NCI-H146 treated with DMSO at 0.1 percent for 48 hours (cell line): Measurements from ENCODE around the gene FANCE.
A peak's percentile ranks its signal among the peaks of the same experiment; 100 is the strongest.

ENCODE experiments used
- DNase-seq: peaks from one replicate; lab custom pipeline; 2025; ENCODE audit not compliant: unreplicated experiment; lab: John Stamatoyannopoulos, UW

Gene FANCE

DNA sequence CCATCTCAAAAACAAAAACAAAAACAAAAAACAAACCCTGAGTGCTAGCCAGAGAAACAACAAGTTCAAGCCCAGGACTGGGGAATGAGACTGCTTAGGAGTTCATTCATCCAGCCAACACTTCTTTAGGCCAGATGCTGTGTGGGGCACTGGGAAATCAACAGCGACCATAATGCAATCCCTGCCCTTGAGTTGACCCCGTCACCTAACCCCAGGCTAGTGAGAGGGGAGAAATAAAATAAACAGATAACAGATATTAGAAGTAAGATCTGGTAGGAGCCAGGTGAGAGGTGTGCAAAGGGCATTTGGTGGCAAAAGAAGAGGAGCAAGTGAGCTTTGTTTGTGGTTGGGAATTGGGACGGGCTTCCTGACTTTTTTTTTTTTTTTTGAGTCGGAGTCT, 11.2 kb downstream of the FANCE start:
- no peak for DNase-seq

GRCh38 chr6:35465646-35466045, 13.5 kb downstream of the FANCE start:
- no peak for DNase-seq

DNA sequence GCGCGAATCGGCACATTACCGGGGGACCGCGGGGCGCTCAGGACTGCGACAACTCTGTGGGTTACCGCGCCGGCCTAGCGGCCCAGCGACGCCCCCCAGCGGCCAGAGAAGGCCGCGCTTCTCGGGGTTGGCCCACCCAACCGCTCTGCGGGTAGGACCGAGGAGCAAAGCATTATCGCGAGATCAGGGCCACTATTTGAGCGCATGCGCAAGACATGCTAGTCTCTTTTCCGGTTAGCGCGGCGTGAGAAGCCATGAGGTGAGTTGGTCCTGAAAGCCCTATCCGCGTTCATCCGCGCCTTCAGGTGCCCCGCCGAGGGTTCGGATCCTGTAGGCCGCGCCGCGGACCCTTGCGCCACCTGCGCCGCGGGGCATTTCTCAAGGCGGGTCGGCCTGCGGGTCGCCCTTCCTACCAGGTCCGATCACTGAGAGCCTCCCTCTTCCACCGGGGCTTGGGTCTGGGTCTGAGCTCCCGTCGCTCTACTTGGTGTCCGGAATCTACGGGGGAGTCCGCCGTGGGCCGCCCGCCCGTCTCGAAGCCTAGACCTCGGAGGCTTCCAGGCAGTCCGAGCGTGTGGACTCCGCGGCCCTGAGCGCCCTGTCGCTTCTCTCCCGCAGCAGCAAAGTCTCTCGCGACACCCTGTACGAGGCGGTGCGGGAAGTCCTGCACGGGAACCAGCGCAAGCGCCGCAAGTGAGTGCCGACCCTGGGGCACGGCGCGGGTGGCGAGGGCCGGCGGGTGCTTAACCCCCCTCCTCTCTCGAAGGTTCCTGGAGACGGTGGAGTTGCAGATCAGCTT, 16.2 kb downstream of the FANCE start, which contains the start of gene RPL10A:
Gene RPL10A, plus strand, starts transcription at position 221 of the 799 bp plus-strand sequence. Its CDS starts 34 bp downstream, at position 255.
- peak; percentile 88 for DNase-seq

GRCh38 chr6:35468980-35469750, 17.0 kb downstream of the FANCE start:
- no peak for DNase-seq

DNA sequence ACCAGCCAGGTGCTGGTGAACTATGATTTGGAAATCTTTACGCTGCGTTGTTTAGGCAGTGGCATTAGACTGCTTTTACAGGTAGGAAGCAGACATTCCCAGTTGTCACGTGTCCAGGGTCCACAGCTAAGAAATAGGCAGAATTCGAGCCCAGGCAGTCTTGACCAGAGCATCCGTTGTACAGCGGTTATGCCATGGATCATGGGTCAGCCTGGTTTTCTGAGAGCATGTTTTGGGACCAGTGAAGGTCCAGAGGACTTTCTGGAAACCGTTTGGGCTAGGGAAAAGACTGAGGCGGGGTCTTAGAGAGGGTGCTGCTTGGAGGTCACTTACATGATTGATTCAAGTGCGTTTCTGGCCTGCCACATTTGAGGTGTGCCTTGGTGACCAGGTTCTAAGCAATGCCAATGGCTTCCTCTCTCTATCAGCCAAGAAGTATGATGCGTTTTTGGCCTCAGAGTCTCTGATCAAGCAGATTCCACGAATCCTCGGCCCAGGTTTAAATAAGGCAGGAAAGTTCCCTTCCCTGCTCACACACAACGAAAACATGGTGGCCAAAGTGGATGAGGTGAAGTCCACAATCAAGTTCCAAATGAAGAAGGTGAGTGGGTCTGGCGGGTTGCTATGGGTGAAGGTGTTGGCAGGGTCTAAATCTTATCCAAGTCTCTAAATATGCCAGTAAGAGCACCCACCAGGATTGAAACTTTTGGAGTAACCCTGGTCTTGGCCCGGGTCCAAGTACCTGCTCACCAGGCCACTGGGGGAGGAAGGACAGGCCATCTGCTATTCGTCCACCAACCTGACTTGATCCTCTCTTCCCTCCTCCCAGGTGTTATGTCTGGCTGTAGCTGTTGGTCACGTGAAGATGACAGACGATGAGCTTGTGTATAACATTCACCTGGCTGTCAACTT, 17.9 kb downstream of the FANCE start:
- no peak for DNase-seq

DNA sequence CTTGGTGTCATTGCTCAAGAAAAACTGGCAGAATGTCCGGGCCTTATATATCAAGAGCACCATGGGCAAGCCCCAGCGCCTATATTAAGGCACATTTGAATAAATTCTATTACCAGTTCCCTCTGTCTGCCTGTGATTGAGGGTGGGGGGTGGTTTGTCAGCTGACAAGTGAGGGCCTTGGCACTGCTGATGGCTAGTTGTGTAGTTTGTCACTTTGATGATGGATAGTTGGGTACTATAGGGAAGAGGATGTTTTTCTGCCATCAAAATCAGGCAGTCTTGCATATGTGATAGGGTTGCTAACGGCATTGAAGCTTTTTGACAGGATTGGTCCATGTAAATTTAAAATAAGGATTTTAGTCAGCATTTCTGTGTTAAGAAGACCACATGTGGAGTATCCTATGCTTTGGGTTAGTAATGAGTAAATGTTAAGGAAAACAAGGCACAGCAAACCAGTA, 18.6 kb downstream of the FANCE start:
- no peak for DNase-seq

DNA sequence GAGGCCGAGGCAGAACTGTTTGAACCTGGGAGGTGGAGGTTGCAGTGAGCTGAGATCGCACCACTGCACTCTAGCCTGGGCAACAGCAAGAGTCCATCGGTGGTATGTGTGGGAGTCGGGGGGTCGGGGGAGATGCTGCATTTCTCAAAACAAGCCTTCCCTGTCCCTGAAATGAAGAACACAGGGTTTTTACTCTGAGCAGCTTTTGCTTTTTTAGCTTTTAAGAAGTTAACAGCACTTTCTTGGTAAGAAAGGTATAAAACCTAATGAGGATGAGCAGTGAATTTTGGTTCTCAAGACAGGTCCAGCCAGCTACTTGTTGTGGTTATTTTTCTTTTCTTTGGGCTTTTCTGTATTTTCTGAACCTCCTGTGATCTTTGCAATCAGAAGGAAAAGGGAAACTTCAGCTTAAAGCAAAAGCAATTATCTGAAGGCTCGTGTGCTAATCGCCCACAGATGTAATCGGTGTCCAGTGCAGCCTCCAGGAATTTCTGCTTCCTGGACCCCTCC, 19.8 kb downstream of the FANCE start:
- no peak for DNase-seq

GRCh38 chr6:35473075-35473849, 21.1 kb downstream of the FANCE start:
- no peak for DNase-seq

DNA sequence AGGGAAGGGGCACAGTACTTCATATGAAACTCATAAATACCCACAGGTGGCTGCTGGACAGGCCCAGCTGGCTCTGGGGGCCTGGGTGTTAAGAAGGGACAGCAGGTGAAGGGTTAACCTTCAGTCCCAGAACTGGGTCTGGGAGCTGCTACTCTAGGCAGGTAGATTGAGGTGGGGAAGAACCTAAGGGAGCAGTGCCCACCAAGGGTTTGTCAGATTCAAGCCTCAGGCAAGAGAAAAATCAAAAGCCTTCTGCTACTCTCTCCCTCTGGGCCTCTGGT, 21.7 kb downstream of the FANCE start:
- DNase-seq: no peak

- DNase-seq: no peak
Observed at GRCh38 chr6:35474131-35474941, 22.2 kb downstream of the FANCE start.

DNA sequence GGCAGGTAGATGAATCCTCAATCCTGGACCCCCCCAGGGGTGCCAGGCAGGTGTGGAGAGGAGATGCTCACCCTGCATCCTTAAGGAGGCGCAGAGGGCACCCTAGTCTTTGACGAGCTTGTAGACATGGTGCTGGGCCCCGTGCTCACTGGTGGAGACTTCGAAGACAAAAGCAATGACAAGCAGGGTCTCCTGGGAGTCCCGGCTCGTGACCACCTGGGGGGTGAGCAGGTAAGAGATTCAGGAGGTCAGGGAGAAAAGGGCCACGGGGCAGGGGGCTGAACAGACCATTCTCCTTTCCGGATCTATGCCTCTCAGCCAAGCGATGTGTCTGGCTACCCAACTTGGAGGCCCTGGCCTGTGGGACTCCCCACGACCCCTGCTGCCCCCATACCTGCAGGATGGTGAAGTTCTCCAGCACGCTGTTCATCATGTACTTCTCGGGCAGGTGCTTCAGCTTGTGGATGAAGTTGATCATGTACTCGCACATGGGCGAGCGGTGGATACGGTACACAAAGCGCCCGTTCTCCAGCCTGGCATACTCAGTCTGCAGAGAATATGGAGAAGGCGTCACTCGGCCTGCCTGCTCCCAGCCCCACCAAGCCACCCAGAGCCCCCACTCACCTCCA, 22.9 kb downstream of the FANCE start:
- DNase-seq: no peak

DNA sequence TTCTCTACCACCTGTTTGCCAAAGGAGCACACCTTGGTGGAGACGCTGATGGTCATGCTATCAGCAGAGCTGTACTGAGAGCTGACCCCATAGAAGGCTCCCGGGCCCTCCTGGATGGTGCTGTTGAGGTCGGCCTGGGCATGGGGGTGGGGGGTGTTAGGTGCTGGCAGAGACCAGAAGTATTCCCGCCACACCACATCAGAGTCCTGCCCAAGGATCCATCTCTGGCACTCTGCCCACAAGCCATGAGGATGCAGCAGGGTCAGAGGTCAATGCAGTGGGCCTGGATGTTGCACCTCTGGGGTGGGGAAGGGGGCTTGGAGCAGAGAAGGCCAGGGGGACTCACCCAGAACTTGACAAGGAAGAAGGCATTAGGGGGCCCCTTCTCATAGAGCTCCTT, 23.4 kb downstream of the FANCE start:
- no peak for DNase-seq

DNA sequence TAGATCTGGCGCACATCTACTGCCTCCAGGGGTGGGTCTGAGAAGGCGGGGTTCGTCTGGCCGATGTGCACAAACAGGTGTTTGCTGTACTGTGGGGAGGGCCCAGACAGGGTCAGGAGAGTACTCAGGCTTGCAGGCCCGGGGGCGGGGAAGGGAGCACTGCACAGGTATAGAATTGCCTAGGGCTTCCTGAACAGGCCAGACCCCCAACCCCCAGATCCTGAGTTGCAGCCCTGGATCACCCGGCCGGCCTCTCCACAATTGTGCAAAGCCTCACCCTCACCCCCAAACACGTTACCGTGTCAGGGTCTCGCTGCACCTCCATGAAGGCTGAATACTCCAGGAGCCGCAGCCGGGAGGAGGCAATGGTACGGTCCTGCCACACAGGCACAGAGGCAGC, 23.9 kb downstream of the FANCE start:
- no peak for DNase-seq

GRCh38 chr6:35477028-35477427, 24.9 kb downstream of the FANCE start:
- DNase-seq: no peak

DNA sequence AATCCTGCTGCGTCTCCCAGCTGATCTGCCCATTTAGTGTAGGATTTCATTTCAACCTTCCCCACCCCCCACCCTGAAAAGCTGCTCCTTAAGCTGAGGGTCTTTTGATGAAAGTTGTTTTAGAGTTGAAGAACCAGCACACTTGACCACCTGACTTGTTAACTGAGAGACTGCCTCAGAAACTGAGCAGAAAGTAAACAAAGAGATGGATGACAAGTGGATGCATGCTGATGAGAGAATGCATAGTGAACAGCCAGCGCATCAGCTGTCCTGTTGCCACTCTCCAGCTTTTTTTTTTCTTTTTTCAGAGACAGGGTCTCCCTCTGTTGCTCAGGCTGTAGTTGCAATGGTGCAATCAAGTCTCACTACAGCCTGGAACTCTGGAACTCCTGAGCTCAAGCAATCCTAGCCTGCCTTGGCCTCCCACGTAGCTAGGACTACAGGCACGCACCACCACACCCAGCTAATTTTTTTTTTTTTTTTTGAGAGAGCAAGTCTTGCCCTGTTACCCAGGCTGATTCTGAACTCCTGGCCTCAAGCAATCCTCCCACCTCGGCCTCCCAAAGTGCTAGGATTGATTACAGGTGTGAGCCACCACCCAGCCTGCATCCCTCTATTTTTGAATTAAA, 25.5 kb downstream of the FANCE start:
- no peak for DNase-seq

DNA sequence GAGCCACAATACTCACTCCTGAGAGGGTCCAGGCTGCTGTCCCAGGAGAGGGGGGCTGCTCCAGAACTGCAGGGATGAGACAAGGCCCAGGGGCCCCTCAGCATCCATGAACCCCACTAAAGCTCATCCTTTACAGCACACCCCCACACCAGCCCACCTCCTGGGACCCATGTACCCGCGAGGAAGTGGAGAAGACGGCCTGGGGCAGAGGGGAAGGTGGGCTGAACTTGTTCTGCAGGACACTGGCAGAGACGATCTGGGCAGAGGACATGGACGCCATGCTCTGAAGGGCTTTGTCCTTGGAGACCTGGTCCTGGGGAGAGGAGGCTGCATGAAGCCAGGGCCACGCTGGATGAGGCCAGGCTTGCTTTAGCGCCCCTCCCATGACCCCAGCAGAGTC, 26.1 kb downstream of the FANCE start:
- no peak for DNase-seq

DNA sequence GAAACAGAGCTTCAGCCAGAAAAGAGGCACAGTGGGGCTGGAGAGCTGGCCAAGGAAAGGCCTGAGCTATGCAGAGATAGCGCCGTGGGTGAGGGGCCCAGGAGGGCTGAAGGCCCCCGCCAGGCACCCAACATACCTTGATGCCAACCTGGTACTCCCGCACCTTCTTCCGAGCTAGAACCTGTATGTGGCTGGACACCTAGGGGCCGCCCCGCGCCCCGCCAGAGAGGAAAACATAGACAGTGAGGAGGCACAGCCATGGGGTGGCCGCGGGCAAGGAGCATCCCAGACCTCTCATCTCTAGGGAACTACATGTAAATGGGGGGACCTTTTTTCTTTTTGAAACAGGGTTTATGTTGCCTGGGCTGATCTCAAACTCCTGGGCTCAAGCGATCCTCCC, 28.0 kb downstream of the FANCE start:
- no peak for DNase-seq

GRCh38 chr6:35481226-35481625, 29.1 kb downstream of the FANCE start:
- no peak for DNase-seq

GRCh38 chr6:35483062-35483461, 30.9 kb downstream of the FANCE start:
- DNase-seq: no peak
